Stomach smooth muscle (tissue), 2 donors: ENCODE results near the gene CHST2.

Experiments used
- H3K27ac ChIP-seq: one replicate; pipeline ENCODE4 v1.7.0; 2013; ENCODE audit warnings: mild to moderate bottlenecking, low read length, inconsistent platforms
- H3K27me3 ChIP-seq, 2 donors: one replicate each; pipeline ENCODE4 v1.7.0; 2013; ENCODE audit warnings: low read length in 2 of 2; ENCODE audit not compliant: insufficient read depth in 2 of 2, control insufficient read depth in 1 of 2
- H3K36me3 ChIP-seq, 2 donors: one replicate each; pipeline ENCODE4 v1.7.0; 2013; ENCODE audit warnings: low read length in 2 of 2; ENCODE audit not compliant: control insufficient read depth in 2 of 2, insufficient read depth in 2 of 2
- H3K4me1 ChIP-seq: one replicate; pipeline ENCODE4 v1.7.0; 2013; ENCODE audit warnings: low read length; ENCODE audit not compliant: control insufficient read depth, insufficient read depth
- H3K4me3 ChIP-seq, 2 donors: one replicate each; pipeline ENCODE4 v1.7.0; 2013; ENCODE audit warnings: low read length in 2 of 2
- H3K9ac ChIP-seq, 2 donors: one replicate each; pipeline ENCODE4 v1.7.0; 2013; ENCODE audit warnings: low read length in 2 of 2, mild to moderate bottlenecking in 1 of 2
- H3K9me3 ChIP-seq, 2 donors: one replicate each; pipeline ENCODE4 v1.7.0; 2013; ENCODE audit warnings: low read length in 2 of 2; ENCODE audit not compliant: control insufficient read depth in 2 of 2
- donor health status: healthy.
- donor health status: Pancreatic carcinoma.

CHST2 gene

DNA sequence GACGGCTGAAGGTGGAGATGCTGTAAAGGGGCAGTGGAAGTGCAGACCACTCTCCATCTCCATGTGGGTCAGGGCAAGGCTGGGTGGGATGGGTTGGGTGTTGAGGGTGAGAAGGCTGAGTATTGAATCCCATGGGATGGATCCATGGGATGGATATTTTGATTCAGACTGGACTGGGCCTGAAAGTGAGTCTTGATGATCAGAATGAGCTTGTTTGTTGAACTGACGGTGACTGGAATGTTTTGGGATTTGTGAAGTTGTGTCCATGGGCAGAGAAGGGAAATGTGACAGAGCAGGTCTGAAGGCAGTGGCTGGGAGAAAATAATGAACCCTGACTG is 49.3 kb downstream of the CHST2 start:
- Histone ChIP-seq H3K27ac (no peak overlapping the region), H3K9ac (no peak overlapping the region), H3K27me3 (peaks cover 0 to 2% of the 10 kb centered on the region in 2 donors), H3K4me3 (no peak overlapping the region), H3K9me3 (peaks cover 0 to 3% of the 10 kb centered on the region in 2 donors), H3K36me3 (no peaks in the 10 kb centered on the region), H3K4me1 (no peaks in the 10 kb centered on the region)

DNA sequence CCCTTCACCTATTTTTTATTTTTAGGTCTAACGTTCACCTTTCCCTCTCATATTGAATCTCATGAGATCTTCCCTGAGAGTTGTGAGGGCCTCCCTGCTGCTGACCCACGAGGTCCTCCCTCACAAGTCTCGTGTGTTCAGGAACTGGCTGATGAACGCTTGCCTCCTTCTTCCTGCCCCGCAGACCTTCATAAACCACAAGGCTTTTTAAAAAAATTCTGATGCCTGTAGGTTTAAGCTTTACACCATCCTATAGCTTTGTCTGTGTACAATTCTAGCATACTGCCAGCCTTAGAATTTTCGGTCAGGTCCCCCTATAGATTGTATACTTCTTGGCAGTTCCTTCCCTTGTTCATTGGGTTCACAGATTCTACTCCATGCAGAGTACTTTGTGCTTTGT is 50.5 kb downstream of the CHST2 start:
- Histone ChIP-seq H3K36me3 (no peaks in the 10 kb centered on the region), H3K9me3 (peaks cover 0 to 3% of the 10 kb centered on the region in 2 donors), H3K9ac (no peak overlapping the region), H3K4me1 (no peaks in the 10 kb centered on the region), H3K27me3 (peaks cover 0 to 2% of the 10 kb centered on the region in 2 donors), H3K27ac (no peak overlapping the region), H3K4me3 (no peak overlapping the region)

DNA sequence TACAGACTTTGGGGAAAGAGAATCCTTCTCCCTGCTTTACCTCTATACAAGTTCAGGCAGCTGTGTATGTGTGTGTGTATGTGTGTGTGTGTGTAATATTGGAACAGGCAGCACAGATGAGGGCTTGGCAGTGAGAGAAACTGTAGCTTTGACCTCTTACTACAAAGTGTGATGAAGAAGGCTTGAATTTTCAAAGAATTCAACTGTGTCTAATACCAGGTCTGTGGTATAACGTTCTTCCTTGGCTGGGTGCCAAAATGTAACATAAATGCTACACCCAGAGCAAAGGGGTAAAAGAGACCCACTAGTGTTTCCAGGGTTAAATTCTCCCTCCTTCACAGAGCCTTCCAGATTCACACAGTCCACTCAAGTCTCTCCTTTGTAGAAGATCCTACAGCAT is 51.1 kb downstream of the CHST2 start:
- H3K27ac ChIP-seq = no peak overlapping the region
- no peaks in the 10 kb centered on the region for H3K36me3 ChIP-seq
- H3K4me3 ChIP-seq = no peak overlapping the region
- H3K4me1 ChIP-seq = no peaks in the 10 kb centered on the region
- H3K9ac ChIP-seq = no peak overlapping the region
- H3K9me3 ChIP-seq = peaks cover 0 to 3% of the 10 kb centered on the region in 2 donors
- H3K27me3 ChIP-seq = peaks cover 0 to 2% of the 10 kb centered on the region in 2 donors

DNA sequence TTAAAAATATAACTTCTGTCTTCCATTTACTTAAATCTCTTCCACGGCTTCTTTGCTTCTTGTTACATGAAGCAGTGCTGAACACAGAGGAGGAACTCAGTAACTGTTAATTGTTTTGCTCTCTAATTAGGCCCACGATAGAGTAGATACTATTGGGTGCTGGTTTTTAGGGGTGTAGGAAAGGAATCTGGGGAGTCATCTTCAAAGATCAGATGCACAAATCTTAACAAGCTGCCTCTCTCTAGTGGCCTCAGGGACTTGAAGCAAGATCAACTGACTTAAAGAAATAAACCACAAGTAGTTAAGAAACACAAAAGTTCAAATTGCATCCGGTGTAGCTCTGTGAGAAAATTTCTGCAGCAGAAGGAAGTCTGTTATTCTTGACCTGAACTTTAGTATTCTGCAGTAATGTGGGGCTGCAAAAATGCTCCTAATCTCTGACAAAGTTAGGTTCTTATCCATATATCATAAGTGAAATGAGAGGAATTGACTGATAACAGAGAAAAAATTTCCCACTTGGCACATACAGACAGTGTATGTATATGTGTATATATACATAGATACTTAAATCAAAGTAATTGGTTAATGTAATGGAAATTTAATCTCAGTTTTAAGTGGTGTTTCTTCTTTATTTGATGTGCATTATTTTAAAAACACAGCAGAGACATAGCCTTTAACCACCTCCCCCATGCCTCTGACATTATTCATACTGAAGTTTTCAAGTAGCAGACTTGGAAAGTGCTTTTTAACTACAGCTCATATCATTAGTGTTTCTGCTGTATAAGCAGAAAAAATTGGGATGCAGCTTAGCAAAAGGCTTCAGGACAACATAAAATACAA is 51.8 kb downstream of the CHST2 start:
- peaks cover 0 to 3% of the 10 kb centered on the region in 2 donors for H3K9me3 ChIP-seq
- H3K4me1 ChIP-seq = no peaks in the 10 kb centered on the region
- H3K9ac ChIP-seq = no peak overlapping the region
- peaks cover 0 to 2% of the 10 kb centered on the region in 2 donors for H3K27me3 ChIP-seq
- H3K4me3 ChIP-seq = no peak overlapping the region
- H3K36me3 ChIP-seq = no peaks in the 10 kb centered on the region
- H3K27ac ChIP-seq = no peak overlapping the region

DNA sequence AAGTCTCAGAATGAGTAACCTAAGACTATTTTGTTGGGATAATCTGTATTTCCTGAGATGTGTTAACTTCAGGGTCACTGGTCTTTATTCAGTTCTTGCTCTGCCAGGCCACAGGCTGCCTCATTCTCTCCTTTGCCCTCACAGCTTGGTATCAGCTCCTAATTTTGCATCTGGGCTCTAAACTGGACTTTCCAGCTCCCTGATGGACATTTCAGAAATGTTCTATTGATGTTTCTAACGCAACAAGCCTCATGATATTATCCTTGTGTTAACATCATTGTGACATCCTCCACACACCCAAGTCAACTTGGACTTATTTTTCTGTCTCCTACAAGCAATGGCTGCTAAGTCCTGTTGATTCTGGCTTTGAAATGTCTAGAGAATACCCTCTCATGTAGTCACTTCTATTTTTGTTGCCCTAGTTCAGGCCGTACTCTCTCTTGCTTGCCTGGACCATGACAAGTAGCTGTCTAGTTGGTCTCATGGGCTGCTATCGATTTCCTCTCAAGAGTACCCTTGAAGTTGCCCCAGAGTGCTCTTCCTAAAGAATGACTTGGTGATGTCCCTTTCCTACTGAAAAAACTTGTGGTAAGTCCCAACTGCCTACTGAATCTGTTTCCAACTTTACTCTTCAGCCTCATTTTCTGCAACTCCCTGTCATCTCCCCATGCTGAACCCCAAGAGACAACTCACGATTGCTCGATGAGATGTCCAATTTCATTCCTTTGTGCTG is 52.7 kb downstream of the CHST2 start:
- no peak overlapping the region for H3K27ac ChIP-seq
- peaks cover 0 to 3% of the 10 kb centered on the region in 2 donors for H3K9me3 ChIP-seq
- H3K27me3 ChIP-seq = peaks cover 0 to 2% of the 10 kb centered on the region in 2 donors
- no peaks in the 10 kb centered on the region for H3K4me1 ChIP-seq
- H3K9ac ChIP-seq = no peak overlapping the region
- no peaks in the 10 kb centered on the region for H3K36me3 ChIP-seq
- H3K4me3 ChIP-seq = no peak overlapping the region

DNA sequence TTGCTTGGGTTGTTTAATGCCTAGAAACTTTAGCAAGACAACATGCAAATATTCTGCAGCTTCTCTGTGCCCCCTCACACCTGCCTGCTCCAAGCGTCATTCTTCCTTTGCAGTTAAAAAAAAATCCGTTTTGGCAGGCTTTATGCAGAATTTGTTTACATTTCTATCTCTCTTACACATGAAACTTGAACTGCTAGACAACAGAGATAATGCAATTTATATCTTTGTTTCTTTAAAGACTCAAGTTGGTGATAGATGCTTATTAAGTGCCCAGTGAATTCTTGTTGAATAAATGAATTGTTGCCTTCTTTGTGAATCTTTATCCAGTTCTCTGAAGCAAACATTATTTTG is 53.2 kb downstream of the CHST2 start:
- H3K9me3 ChIP-seq = peaks cover 0 to 3% of the 10 kb centered on the region in 2 donors
- H3K27me3 ChIP-seq = peaks cover 0 to 2% of the 10 kb centered on the region in 2 donors
- H3K9ac ChIP-seq = no peak overlapping the region
- no peak overlapping the region for H3K27ac ChIP-seq
- no peak overlapping the region for H3K4me3 ChIP-seq
- no peaks in the 10 kb centered on the region for H3K36me3 ChIP-seq
- H3K4me1 ChIP-seq = no peaks in the 10 kb centered on the region

DNA sequence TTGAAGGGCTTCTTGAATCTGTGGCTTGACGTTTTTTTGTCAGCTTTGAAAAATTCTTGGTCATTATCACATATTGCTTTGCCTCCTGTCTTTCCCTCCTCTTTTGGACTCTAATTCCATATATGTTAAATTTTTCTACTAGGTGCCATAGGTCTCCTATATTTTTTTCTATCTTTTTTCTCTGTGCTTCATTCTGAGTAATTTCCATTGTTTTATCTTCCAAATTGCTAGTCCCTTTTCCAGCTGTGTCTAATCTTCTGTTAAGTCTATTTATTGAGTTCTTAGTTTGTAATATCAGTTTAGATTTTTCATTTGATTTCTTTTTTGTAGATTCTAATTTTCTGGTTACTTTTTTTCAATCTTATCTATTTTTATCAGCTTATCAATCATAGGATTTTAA is 53.7 kb downstream of the CHST2 start:
- H3K36me3 ChIP-seq = no peaks in the 10 kb centered on the region
- no peaks in the 10 kb centered on the region for H3K4me1 ChIP-seq
- H3K9ac ChIP-seq = no peak overlapping the region
- H3K4me3 ChIP-seq = no peak overlapping the region
- H3K27ac ChIP-seq = no peak overlapping the region
- H3K9me3 ChIP-seq = peaks cover 0 to 3% of the 10 kb centered on the region in 2 donors
- peaks cover 0 to 2% of the 10 kb centered on the region in 2 donors for H3K27me3 ChIP-seq
